NCI-H128 (cell line): ENCODE results near the gene FOXA2.

Experiments
- DNase-seq: peaks from one replicate; lab custom pipeline; 2025; ENCODE audit not compliant: unreplicated experiment; lab: John Stamatoyannopoulos, UW

FOXA2 gene

DNA sequence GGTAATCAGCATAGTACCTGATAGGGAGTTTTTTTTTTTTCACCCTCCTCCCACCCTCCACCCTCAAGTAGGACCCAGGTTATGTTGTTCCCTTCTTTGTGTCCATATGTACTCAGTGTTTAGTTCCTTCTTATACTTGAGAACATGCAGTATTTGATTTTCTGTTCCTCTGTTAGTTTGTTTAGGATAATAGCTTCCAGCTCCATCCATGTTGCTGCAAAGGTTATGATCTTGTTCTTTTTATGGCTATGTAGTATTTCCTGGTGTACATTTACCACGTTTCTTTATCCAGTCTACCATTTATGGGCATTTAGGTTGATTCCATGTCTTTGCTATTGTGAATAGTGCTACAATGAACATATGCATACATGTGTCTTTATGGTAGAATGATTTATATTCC, 41.9 kb downstream of the FOXA2 start:
- no peak for DNase-seq

DNA sequence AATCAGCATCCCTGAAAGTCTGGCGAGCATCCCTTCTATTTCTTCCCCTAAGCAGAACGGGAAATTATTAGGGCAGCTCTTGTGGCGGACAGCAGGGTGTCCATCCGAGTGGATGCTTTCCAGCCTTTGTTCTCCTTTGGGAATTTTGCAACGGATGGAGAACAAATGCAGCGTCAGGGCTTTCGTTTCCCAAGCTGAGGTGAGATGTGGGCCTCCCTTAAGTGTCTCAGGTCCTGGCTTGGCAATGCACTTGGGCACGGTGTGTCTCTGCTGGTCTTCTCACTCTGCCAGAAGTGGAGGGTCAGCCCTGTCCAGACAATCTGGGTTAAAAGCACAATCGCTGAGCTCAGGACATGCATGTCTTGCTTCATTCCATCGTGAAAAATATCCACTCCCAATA, 43.5 kb downstream of the FOXA2 start:
- no peak for DNase-seq

DNA sequence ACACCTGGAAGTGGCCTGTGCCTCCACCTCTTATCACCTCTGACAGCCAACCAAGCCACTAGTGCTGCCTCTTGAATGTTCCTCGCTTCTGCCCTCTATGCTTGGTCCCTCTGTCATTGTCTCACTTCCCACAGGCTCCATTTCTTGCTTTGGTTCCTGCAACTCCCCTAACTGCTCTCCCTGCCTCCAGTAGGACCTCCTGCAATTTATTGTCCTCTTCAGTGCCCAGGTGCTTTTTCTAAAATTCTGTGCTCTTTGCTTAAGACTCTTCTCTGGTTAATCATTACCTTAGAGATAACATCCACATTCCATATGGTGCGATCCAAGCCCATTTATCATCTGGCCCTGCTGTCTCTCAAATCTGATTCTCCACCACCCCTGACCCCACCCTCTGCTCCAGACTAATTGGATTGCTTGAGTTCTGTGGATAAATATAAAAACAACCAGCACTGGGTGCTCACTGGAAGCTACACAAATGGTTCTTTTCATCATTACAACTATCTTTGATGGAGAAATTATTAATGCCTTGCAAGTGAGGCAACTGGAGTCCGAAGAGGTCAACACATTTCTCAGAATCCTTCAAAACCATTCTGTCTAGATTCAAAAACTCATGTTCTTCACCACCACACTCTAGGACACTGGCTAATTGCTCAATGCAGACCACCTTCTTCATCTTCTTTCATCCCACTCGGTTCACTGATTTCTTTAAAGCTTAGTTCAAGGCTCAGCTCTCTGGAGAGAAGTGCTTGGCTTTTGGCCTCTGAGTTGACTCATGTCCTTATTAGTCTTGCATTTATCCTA, 47.2 kb downstream of the FOXA2 start:
- no peak for DNase-seq

GRCh38 chr20:22536141-22536828, 48.1 kb downstream of the FOXA2 start:
- DNase-seq = no peak

- no peak for DNase-seq
These were observed 48.9 kb downstream of the FOXA2 start for GRCh38 chr20:22535483-22535882.

GRCh38 chr20:22533823-22534751, 50.3 kb downstream of the FOXA2 start:
- no peak for DNase-seq

DNA sequence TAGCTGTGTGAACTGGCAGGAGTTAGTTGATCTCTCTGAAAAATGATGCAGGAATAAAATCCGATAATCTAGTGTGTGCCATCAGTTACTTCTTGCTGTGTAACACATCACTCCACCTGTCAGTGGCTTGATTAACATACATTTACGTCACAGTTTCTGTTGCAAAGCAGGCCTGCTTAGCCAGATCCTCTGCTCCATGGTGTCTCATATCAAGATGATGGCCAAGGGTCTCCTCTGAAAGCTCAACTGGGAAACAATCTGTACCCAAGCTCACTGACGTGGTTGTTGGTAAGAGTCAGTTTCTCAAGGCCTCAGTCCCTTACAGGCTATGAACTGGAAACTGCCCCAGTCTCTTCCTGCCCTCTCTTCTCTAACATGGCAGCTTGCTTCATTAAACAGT, 51.8 kb downstream of the FOXA2 start:
- no peak for DNase-seq

GRCh38 chr20:22531756-22532155, 52.6 kb downstream of the FOXA2 start:
- no peak for DNase-seq

GRCh38 chr20:22531056-22531615, 53.2 kb downstream of the FOXA2 start:
- no peak for DNase-seq
